ENCODE data around the gene DLX4. TPM values are rescaled to one million over a fixed set of nuclear protein-coding genes. Genes with fewer than 3 reads are reported as not detected.

Gene DLX4
- total and polyA plus RNA-seq, 7 donors: 0.34 TPM; not detected in 6

DNA sequence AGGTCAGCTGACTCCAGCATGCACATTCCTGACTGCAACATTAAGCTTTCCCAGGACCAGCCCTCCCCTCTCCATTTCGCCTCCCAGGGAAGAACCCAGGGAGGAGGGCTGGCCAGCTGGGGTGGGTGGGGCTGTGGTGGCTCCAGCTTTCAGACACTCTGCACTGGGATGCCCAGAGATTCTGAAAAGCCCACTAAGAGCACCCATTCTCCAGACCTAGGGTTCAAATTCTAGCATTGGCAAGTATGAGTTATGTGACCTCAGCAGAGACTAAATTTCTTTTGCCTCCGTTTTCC, 18.2 kb downstream of the DLX4 start:
- H3K36me3 ChIP-seq: no peaks in the 10 kb centered on the region
- peak; percentile 20 for DNase-seq
- no peak overlapping the region for H3K27ac ChIP-seq
- H3K9me3 ChIP-seq: no peaks in the 10 kb centered on the region
- intact Hi-C loops (cut with DNase I): no loop called here
- peaks cover 0 to 10% (median 9%) of the 10 kb centered on the region in 4 donors for H3K4me1 ChIP-seq
- TF ChIP-seq EP300 (IDR thresholded peaks at IDR 0.05): no peak
- TF ChIP-seq POLR2AphosphoS5 (IDR thresholded peaks at IDR 0.05): no peak
- TF ChIP-seq, protein P1, sequence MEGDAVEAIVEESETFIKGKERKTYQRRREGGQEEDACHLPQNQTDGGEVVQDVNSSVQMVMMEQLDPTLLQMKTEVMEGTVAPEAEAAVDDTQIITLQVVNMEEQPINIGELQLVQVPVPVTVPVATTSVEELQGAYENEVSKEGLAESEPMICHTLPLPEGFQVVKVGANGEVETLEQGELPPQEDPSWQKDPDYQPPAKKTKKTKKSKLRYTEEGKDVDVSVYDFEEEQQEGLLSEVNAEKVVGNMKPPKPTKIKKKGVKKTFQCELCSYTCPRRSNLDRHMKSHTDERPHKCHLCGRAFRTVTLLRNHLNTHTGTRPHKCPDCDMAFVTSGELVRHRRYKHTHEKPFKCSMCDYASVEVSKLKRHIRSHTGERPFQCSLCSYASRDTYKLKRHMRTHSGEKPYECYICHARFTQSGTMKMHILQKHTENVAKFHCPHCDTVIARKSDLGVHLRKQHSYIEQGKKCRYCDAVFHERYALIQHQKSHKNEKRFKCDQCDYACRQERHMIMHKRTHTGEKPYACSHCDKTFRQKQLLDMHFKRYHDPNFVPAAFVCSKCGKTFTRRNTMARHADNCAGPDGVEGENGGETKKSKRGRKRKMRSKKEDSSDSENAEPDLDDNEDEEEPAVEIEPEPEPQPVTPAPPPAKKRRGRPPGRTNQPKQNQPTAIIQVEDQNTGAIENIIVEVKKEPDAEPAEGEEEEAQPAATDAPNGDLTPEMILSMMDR (IDR thresholded peaks at IDR 0.05): no peak
- WGBS, 2 donors: 25 to 51% methylated on average over 2 of the region's 2 CpGs
- peaks cover 8 to 81% (median 48%) of the 10 kb centered on the region in 3 donors for H3K27me3 ChIP-seq
- H3K4me3 ChIP-seq: no peak overlapping the region

DNA sequence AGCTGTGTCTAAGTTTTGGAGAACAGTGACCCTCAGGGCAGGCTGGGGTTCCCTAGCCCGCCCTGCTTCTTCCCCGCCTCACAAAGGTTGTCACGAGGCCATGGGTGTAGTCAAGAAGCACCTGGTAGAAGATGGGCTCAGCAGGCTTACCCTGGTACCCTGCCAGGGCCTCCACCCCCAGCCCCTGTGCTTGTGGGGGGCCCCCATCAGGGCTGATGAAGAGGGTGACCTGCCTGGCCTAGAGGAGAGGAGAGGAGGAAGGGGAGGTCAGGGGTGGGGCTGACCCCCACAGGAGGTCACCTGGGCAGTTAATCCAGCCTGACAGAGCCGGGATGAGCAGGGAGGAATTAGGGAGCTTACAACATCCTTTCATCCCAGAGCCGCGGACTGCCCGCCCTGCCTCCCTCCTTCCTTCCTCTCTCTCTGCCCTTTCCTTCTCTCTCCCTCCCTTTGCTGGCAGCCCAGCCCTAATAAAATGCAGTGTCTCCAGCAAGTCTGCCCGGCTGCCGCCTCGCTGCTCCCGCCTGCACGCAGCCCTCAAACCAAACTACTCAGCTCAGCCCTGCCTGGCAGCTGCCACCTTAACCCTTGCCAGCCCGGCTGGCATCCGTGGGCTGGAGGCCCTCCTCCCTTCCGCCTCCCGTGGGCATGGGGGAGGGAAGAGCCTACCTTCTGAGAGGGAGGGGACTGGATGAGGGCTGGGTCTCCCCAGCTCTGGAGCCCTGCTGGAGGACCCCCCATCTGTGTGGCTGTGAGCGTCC, 18.9 kb downstream of the DLX4 start:
- no peak overlapping the region for H3K4me3 ChIP-seq
- H3K27me3 ChIP-seq: peaks cover 8 to 86% (median 54%) of the 10 kb centered on the region in 3 donors
- intact Hi-C loops (cut with DNase I): no loop called here
- H3K9me3 ChIP-seq: no peaks in the 10 kb centered on the region
- DNase-seq: no peak
- H3K4me1 ChIP-seq: peaks cover 0 to 11% (median 10%) of the 10 kb centered on the region in 4 donors
- WGBS, 2 donors: 8 to 14% methylated on average over 17 of the region's 17 CpGs
- TF ChIP-seq, protein P1 (IDR thresholded peaks at IDR 0.05): no peak
- no peak for TF ChIP-seq POLR2AphosphoS5 (IDR thresholded peaks at IDR 0.05)
- no peak for TF ChIP-seq POLR2A (IDR thresholded peaks at IDR 0.05)
- TF ChIP-seq EP300 (IDR thresholded peaks at IDR 0.05): no peak
- H3K36me3 ChIP-seq: no peaks in the 10 kb centered on the region
- H3K27ac ChIP-seq: no peak overlapping the region

DNA sequence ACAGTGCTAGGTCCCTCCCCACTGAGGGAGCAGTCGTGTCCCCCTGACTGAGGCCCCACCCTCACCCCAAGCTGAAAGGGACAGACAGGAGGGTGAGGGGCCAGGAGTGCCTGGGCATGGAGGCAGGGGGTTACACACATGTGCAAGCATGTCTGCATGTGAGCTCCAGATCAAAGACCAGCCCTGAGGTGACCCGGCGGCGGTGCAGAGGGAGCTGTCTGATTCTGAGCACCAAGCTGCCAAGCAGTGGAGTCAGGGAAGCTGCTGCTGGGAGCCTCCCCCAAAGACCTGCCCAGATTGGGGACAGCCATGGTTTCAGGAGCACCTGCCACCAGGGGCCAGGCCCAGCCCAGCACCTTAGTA, 20.5 kb downstream of the DLX4 start:
- Histone ChIP-seq H3K27ac (no peak overlapping the region), H3K27me3 (peaks cover 16 to 92% (median 71%) of the 10 kb centered on the region in 3 donors), H3K9me3 (no peaks in the 10 kb centered on the region), H3K4me1 (peaks cover 0 to 27% (median 26%) of the 10 kb centered on the region in 4 donors), H3K4me3 (no peak overlapping the region), H3K36me3 (no peaks in the 10 kb centered on the region)
- no peak for TF ChIP-seq POLR2AphosphoS5 (IDR thresholded peaks at IDR 0.05)
- TF ChIP-seq, protein P1 (IDR thresholded peaks at IDR 0.05): no peak
- TF ChIP-seq EP300 (IDR thresholded peaks at IDR 0.05): no peak
- TF ChIP-seq POLR2A (IDR thresholded peaks at IDR 0.05): no peak
- 69 to 82% methylated on average over 4 of the region's 4 CpGs for WGBS, 2 donors
- no peak for DNase-seq
- intact Hi-C loops (cut with DNase I): no loop called here

DNA sequence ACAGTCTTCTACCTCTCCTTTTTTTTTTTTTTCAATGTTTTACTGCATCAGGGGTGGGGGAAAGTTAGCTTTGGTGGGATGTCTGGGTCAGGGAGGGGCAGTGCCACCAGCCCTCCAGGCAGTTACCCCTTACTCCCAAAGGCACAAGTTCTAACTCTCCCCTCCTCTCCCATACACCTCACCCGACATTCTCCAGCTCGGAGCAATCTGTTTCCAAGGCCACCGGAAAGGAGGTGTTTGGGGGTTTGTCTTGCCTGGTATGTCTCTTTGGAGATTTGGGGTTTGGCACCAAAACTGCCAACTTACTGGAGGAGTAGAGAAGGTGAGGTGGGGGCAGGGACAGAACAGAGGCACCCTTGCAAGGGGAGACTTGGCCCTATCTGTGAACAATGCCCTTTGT, 21.3 kb downstream of the DLX4 start:
- DNase-seq: no peak
- Histone ChIP-seq H3K9me3 (no peaks in the 10 kb centered on the region), H3K4me3 (no peak overlapping the region), H3K27me3 (peaks cover 21 to 92% (median 77%) of the 10 kb centered on the region in 3 donors), H3K36me3 (no peaks in the 10 kb centered on the region), H3K27ac (no peak overlapping the region), H3K4me1 (peaks cover 0 to 35% (median 34%) of the 10 kb centered on the region in 4 donors)
- intact Hi-C loops (cut with DNase I): no loop called here
- TF ChIP-seq POLR2AphosphoS5 (IDR thresholded peaks at IDR 0.05): no peak
- 38 to 40% methylated on average over 3 of the region's 3 CpGs for WGBS, 2 donors

DNA sequence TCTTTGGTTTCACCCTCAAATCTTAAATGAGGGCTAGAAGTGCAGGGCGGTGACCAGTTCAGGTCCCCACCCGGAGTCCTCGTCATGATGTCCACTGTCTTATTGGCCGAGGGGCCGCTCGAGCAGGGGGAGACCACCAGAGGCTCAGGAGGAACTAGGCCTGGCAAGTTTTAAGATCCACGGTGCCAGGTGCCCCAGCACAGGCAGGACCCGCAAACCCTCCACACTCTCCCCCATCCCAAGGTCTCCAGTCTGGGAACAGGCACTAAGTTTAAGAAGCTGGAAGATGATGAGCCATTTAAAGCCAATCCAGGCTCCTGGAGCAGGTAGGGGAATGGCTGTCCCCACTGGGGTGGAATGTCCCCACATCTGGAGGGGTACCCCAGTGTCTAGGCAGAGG, 21.9 kb downstream of the DLX4 start:
- Histone ChIP-seq H3K4me1 (peaks cover 0 to 38% (median 36%) of the 10 kb centered on the region in 4 donors), H3K27me3 (peaks cover 23 to 97% (median 82%) of the 10 kb centered on the region in 3 donors), H3K36me3 (no peaks in the 10 kb centered on the region), H3K4me3 (no peak overlapping the region), H3K9me3 (no peaks in the 10 kb centered on the region), H3K27ac (no peak overlapping the region)
- no peak for TF ChIP-seq POLR2AphosphoS5 (IDR thresholded peaks at IDR 0.05)
- no peak for DNase-seq
- intact Hi-C loops (cut with DNase I): no loop called here
- 76 to 82% methylated on average over 8 of the region's 8 CpGs for WGBS, 2 donors

DNA sequence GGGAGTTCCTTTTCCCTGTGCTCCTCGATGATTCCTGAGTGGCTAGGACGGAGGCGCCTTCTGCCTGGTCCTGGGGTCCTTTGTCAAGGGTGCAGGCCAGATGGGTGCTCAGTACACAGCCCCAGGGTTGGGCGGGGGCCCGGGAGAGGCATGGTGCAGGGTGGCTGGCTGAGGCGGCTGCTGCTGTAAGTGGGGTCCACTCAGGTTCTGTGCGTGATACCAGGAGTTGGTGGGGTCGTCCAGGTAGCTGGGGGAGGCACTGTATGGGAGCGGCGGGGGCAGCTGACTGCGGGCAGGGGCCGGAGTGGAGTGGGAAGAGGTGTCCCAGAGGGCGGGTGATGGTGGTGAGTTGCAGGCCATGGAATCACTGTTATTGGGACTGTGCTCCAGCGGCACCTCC, 22.4 kb downstream of the DLX4 start:
- 85 to 88% methylated on average over 14 of the region's 14 CpGs for WGBS, 2 donors
- H3K27ac ChIP-seq: no peak overlapping the region
- TF ChIP-seq POLR2AphosphoS5 (IDR thresholded peaks at IDR 0.05): no peak
- no peak for TF ChIP-seq EP300 (IDR thresholded peaks at IDR 0.05)
- no peak for TF ChIP-seq POLR2A (IDR thresholded peaks at IDR 0.05)
- TF ChIP-seq, protein P1 (IDR thresholded peaks at IDR 0.05): no peak
- H3K27me3 ChIP-seq: peaks cover 27 to 100% (median 87%) of the 10 kb centered on the region in 3 donors
- H3K4me1 ChIP-seq: peaks cover 0 to 40% (median 38%) of the 10 kb centered on the region in 4 donors
- no peak overlapping the region for H3K4me3 ChIP-seq
- DNase-seq: no peak
- intact Hi-C loops (cut with DNase I): no loop called here
- H3K9me3 ChIP-seq: no peaks in the 10 kb centered on the region
- H3K36me3 ChIP-seq: no peaks in the 10 kb centered on the region
